ENCODE data around the gene EPB41L4B.
"Not testable (repeated sequence)": the region's sequence is repeated elsewhere in the genome, so short reads cannot be mapped to it uniquely, and the experiment has no call there.

The EPB41L4B gene

DNA sequence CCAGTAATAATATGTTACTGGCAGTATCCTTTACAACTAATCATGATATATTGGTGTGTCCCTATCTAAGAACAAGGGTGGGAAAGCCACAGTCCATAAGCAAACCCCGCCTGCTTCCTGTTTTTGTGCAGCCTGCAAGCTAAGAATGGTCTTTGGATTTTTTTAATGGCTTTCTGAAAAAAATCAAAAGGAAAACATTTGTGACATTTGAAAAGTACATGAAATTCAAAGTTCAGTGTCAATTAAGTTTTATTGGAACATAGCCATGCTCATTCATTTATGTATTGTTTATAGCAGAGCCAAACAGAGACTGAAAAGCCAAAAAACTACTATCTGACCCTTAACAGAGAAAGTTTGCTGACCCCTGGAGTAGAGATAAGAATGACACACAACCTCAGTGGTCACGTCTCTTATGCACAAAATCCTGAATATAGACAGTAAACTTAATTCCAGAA is 188.3 kb downstream of the EPB41L4B start:
- H3K27me3 ChIP-seq (ENCODE audit: low read depth, low read length) = 0 out of 2 replicates have a peak, but pooled peaks cover 4% of the 10 kb centered on the region
- peaks cover 5% of the 10 kb centered on the region; the same call in 1 of the 2 replicates for H3K4me1 ChIP-seq (ENCODE audit: low read length)
- no peaks in the 10 kb centered on the region for H3K9me3 ChIP-seq (ENCODE audit: insufficient read depth, low read length)
- no peaks in the 10 kb centered on the region for H3K36me3 ChIP-seq (replicated peaks; ENCODE audit: low read depth, low read length)
- no peak overlapping the region for H2AFZ ChIP-seq (ENCODE audit: low read depth, low read length)
- no peak overlapping the region for H3K4me3 ChIP-seq (ENCODE audit: low read length)
- H3K27ac ChIP-seq (ENCODE audit: low read length) = no peak overlapping the region
- TF ChIP-seq, protein P1, sequence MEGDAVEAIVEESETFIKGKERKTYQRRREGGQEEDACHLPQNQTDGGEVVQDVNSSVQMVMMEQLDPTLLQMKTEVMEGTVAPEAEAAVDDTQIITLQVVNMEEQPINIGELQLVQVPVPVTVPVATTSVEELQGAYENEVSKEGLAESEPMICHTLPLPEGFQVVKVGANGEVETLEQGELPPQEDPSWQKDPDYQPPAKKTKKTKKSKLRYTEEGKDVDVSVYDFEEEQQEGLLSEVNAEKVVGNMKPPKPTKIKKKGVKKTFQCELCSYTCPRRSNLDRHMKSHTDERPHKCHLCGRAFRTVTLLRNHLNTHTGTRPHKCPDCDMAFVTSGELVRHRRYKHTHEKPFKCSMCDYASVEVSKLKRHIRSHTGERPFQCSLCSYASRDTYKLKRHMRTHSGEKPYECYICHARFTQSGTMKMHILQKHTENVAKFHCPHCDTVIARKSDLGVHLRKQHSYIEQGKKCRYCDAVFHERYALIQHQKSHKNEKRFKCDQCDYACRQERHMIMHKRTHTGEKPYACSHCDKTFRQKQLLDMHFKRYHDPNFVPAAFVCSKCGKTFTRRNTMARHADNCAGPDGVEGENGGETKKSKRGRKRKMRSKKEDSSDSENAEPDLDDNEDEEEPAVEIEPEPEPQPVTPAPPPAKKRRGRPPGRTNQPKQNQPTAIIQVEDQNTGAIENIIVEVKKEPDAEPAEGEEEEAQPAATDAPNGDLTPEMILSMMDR (IDR thresholded peaks at IDR 0.05; ENCODE audit: low read depth, low read length) = no peak
- no peak for TF ChIP-seq EZH2phosphoT487 (IDR thresholded peaks at IDR 0.05; ENCODE audit: low read depth)
- no peaks in the 10 kb centered on the region for H4K20me1 ChIP-seq (ENCODE audit: insufficient read depth, low read length)
- H3K9ac ChIP-seq (ENCODE audit: low read length) = no peak overlapping the region
- H3K4me2 ChIP-seq (ENCODE audit: low read length) = no peak overlapping the region
- H3K79me2 ChIP-seq (ENCODE audit: low read length) = no peaks in the 10 kb centered on the region

DNA sequence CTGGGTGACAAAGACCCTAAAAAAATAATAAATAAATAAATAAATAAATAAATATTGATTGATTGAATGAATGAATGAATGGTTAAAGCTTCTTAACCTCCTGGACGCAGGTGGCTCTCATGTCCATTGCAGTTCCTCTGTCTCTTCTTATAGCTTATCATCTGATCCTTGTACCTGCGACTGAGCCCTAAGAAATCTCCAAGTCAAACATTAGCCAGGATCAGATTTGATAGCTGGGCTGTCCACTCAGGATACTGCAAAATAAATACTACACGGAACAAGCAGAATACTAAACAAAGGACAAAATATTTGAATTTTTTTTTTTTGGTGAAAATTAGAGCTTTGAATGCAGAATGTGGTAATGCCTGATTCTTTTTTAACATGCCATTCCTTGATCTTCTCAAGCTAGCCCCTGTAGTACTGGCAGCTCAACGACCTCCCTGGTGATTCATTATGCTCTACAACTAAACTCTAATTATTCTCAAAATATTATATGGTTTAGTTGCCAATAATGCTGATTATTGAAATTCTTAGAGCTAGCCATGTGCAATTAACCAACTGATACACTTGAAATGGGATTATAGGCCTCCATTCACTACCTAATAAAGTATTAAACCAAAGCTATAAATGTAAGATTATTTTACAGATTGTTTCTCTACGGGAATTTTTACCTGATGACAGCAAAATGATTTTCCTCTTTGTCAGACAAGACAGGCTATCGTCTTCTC is 191.2 kb downstream of the EPB41L4B start:
- no peaks in the 10 kb centered on the region for H3K9me3 ChIP-seq (ENCODE audit: insufficient read depth, low read length)
- no peaks in the 10 kb centered on the region for H3K4me1 ChIP-seq (ENCODE audit: low read length)
- 0 out of 2 replicates have a peak, but pooled peaks cover 4% of the 10 kb centered on the region for H3K27me3 ChIP-seq (ENCODE audit: low read depth, low read length)
- H3K79me2 ChIP-seq (ENCODE audit: low read length) = no peaks in the 10 kb centered on the region
- H3K36me3 ChIP-seq (replicated peaks; ENCODE audit: low read depth, low read length) = no peaks in the 10 kb centered on the region
- no peak overlapping the region for H3K4me2 ChIP-seq (ENCODE audit: low read length)
- no peak overlapping the region for H3K27ac ChIP-seq (ENCODE audit: low read length)
- no peak overlapping the region for H3K9ac ChIP-seq (ENCODE audit: low read length)
- no peaks in the 10 kb centered on the region for H4K20me1 ChIP-seq (ENCODE audit: insufficient read depth, low read length)
- no peak overlapping the region for H3K4me3 ChIP-seq (ENCODE audit: low read length)
- no peak overlapping the region for H2AFZ ChIP-seq (ENCODE audit: low read depth, low read length)
- TF ChIP-seq EZH2phosphoT487 (IDR thresholded peaks at IDR 0.05; ENCODE audit: low read depth) = no peak
- TF ChIP-seq, protein P1 (IDR thresholded peaks at IDR 0.05; ENCODE audit: low read depth, low read length) = no peak

DNA sequence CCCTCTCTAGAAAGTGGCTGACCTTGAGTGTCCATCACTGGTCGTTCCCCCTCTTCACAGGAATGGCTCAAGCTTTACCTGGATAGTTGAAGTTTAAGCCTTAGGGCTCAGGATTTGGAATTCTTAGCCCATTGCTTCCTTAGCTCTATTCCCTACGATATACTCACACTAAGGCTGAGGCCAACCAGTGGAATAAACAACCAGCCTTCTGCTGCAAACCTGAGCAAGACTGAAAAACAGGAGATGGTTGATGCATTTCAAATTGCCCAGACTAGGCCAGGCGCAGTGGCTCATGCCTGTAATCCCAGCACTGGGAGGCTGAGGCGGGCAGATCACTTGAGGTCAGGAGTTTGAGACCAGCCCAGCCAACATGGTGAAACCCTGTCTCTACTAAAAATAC is 194.2 kb downstream of the EPB41L4B start:
- not testable (repeated sequence) for H3K4me2 ChIP-seq (ENCODE audit: low read length); H3K27me3 ChIP-seq (ENCODE audit: low read depth, low read length); H3K79me2 ChIP-seq (ENCODE audit: low read length)

DNA sequence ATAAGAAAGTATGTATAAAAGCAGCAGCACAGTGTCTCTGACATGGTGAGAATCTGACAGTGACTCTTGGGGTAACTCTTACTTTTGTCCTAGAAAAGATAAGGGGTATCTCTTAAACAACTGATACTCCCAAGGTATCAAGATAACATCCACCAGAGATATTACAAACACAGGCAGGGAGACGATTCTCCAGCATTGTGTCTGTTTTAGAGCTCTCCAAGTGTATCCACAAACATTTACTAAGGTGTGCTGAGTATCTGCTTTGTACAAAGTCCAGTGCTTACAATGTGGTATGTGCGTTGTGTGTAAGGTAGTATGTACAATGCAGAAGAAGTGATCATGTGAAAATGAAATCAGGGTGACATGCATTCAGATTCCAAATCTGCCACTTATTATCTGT is 196.7 kb downstream of the EPB41L4B start:
- no peaks in the 10 kb centered on the region for H3K27me3 ChIP-seq (ENCODE audit: low read depth, low read length)
- H3K4me1 ChIP-seq (ENCODE audit: low read length) = peaks cover 19% of the 10 kb centered on the region
- H3K9ac ChIP-seq (ENCODE audit: low read length) = no peak overlapping the region
- no peak overlapping the region for H3K4me3 ChIP-seq (ENCODE audit: low read length)
- H3K27ac ChIP-seq (ENCODE audit: low read length) = no peak overlapping the region
- peak overlapping the region; percentile 92; the same call in 1 of the 2 replicates for H2AFZ ChIP-seq (ENCODE audit: low read depth, low read length)
- peaks cover under 1% of the 10 kb centered on the region; the same call in 1 of the 2 replicates for H4K20me1 ChIP-seq (ENCODE audit: insufficient read depth, low read length)
- no peaks in the 10 kb centered on the region for H3K9me3 ChIP-seq (ENCODE audit: insufficient read depth, low read length)
- TF ChIP-seq, protein P1 (IDR thresholded peaks at IDR 0.05; ENCODE audit: low read depth, low read length) = no peak
- TF ChIP-seq EZH2phosphoT487 (IDR thresholded peaks at IDR 0.05; ENCODE audit: low read depth) = no peak
- H3K4me2 ChIP-seq (ENCODE audit: low read length) = no peak overlapping the region
- H3K79me2 ChIP-seq (ENCODE audit: low read length) = peaks cover 6% of the 10 kb centered on the region
- no peaks in the 10 kb centered on the region for H3K36me3 ChIP-seq (replicated peaks; ENCODE audit: low read depth, low read length)

More for the DNA sequence above, 194.2 kb downstream of the EPB41L4B start:
- H4K20me1 ChIP-seq (ENCODE audit: insufficient read depth, low read length); H3K4me3 ChIP-seq (ENCODE audit: low read length); H3K9me3 ChIP-seq (ENCODE audit: insufficient read depth, low read length); H3K36me3 ChIP-seq (replicated peaks; ENCODE audit: low read depth, low read length); H2AFZ ChIP-seq (ENCODE audit: low read depth, low read length); H3K27ac ChIP-seq (ENCODE audit: low read length); H3K9ac ChIP-seq (ENCODE audit: low read length): not testable (repeated sequence)
- peaks cover 12% of the 10 kb centered on the region for H3K4me1 ChIP-seq (ENCODE audit: low read length)
